HepG2 (cell line): Measurements from ENCODE around the gene ANKRD65. TPM values are rescaled to one million over a fixed set of nuclear protein-coding genes. Genes with fewer than 3 reads are reported as not detected.

Source experiments
- BRCA1 ChIP-seq: sonication (generic); formaldehyde crosslinking; IDR thresholded peaks from 2 replicates; pipeline ENCODE4 v1.4.0; 2020; ENCODE audit warnings: missing genetic modification reagents
- ELK4 ChIP-seq: sonication (generic); formaldehyde crosslinking; IDR thresholded peaks from 2 replicates; pipeline ENCODE4 v1.9.0; 2021; ENCODE audit warnings: missing genetic modification reagents, borderline replicate concordance
- KIAA2018 ChIP-seq: sonication (generic); formaldehyde crosslinking; IDR thresholded peaks from 2 replicates; pipeline ENCODE4 v1.5.0; 2020; ENCODE audit warnings: mild to moderate bottlenecking, missing genetic modification reagents, borderline replicate concordance
- MATR3 ChIP-seq: sonication (generic); formaldehyde crosslinking; IDR thresholded peaks from 2 replicates; pipeline ENCODE4 v1.4.0; 2020; ENCODE audit warnings: missing genetic modification reagents
- MZF1 ChIP-seq: sonication (generic); formaldehyde crosslinking; IDR thresholded peaks from 2 replicates; pipeline ENCODE4 v1.8.1; 2023; ENCODE audit warnings: mild to moderate bottlenecking, missing genetic modification reagents, borderline replicate concordance
- RXRA ChIP-seq: sonication (generic); formaldehyde crosslinking; IDR thresholded peaks from 2 replicates; pipeline ENCODE4 v1.5.1; 2020; ENCODE audit warnings: missing genetic modification reagents
- SCMH1 ChIP-seq: sonication (generic); formaldehyde crosslinking; IDR thresholded peaks from 2 replicates; pipeline ENCODE4 v1.9.0; 2021; ENCODE audit warnings: missing genetic modification reagents, mild to moderate bottlenecking, borderline replicate concordance
- ZNF251 ChIP-seq: sonication (generic); formaldehyde crosslinking; IDR thresholded peaks from 2 replicates; pipeline ENCODE4 v1.9.0; 2021; ENCODE audit warnings: mild to moderate bottlenecking, missing genetic modification reagents
- ZNF383 ChIP-seq: sonication (generic); formaldehyde crosslinking; IDR thresholded peaks from 2 replicates; pipeline ENCODE4 v1.4.0; 2020; ENCODE audit warnings: missing genetic modification reagents, mild to moderate bottlenecking, borderline replicate concordance
- ZNF550 ChIP-seq: sonication (generic); formaldehyde crosslinking; IDR thresholded peaks from 2 replicates; pipeline ENCODE4 v1.4.0; 2020; ENCODE audit warnings: mild to moderate bottlenecking, missing genetic modification reagents, borderline replicate concordance
- ZNF569 ChIP-seq: sonication (generic); formaldehyde crosslinking; IDR thresholded peaks from 2 replicates; pipeline ENCODE4 v1.5.0; 2020; ENCODE audit warnings: mild to moderate bottlenecking, missing genetic modification reagents, moderate library complexity, borderline replicate concordance
- ZNF737 ChIP-seq: sonication (generic); formaldehyde crosslinking; IDR thresholded peaks from 2 replicates; pipeline ENCODE4 v1.5.0; 2020; ENCODE audit warnings: missing genetic modification reagents, mild to moderate bottlenecking, borderline replicate concordance
- ZNF766 ChIP-seq: sonication (generic); formaldehyde crosslinking; IDR thresholded peaks from 2 replicates; pipeline ENCODE4 v1.5.0; 2020; ENCODE audit warnings: missing genetic modification reagents, borderline replicate concordance
- ZNF768 ChIP-seq: sonication (generic); formaldehyde crosslinking; IDR thresholded peaks from 2 replicates; pipeline ENCODE4 v1.4.0; 2020; ENCODE audit warnings: missing genetic modification reagents
- ZNF788 ChIP-seq: sonication (generic); formaldehyde crosslinking; IDR thresholded peaks from 2 replicates; pipeline ENCODE4 v1.5.0; 2020; ENCODE audit warnings: mild to moderate bottlenecking, missing genetic modification reagents, borderline replicate concordance
- polyA plus RNA-seq, 8 experiments: library from polyadenylated mRNA; depleted of rRNA in 3 of 8; stranded (reverse) in 7 of 8; unstranded in 1 of 8; fragments of >200 nt; fragmentation: Illumina TruSeq in 4 of 8; extraction: Trizol in 4 of 8; gene quantifications; 2 replicates each; pipeline versions ENCODE4 v1.2.1 to v1.2.3, GENCODE V29; 2011 to 2016; ENCODE audit warnings: low read depth in 4 of 8, missing spikeins in 1 of 8, mixed read lengths in 1 of 8; ENCODE audit not compliant: insufficient read depth in 1 of 8
- total RNA-seq, 5 experiments: library from RNA; depleted of rRNA; stranded (reverse); fragments of >200 nt; fragmentation: Illumina TruSeq; extraction: Trizol; gene quantifications; 2 replicates each; pipeline ENCODE4 v1.2.3, GENCODE V29; 2016; ENCODE audit warnings: low read depth in 1 of 5

ANKRD65 gene
- total and polyA plus RNA-seq, 2 of the 13 experiments (the other 11 are each of a cell fraction or from before 2014, with no cell fraction given): 12.1 to 30.1 TPM

GRCh38 chr1:1399872-1400575 lies 21.1 kb downstream of the ANKRD65 start (continued):
- TF ChIP-seq KIAA2018 (CRISPR knock-in tag): no peak
- no peak; the same call in 1 of the 2 replicates for TF ChIP-seq RXRA
- no peak for TF ChIP-seq MZF1 (CRISPR knock-in tag)
- TF ChIP-seq ZNF251: no peak
- no peak for TF ChIP-seq ZNF766
- no peak for TF ChIP-seq MATR3 (CRISPR knock-in tag)
- TF ChIP-seq ZNF550 (CRISPR knock-in tag): peak; percentile 88; the same call in 1 of the 2 replicates
- TF ChIP-seq BRCA1 (CRISPR knock-in tag): no peak
- TF ChIP-seq ZNF788 (CRISPR knock-in tag): no peak
- TF ChIP-seq ZNF569 (CRISPR knock-in tag): no peak
- TF ChIP-seq ZNF768 (CRISPR knock-in tag): no peak
- peak; percentile 36; the same call in 1 of the 2 replicates for TF ChIP-seq ZNF737 (CRISPR knock-in tag)
- TF ChIP-seq ZNF383 (CRISPR knock-in tag): 0 out of 2 replicates have a peak, but pooled peaks have one; percentile 36
- TF ChIP-seq ELK4 (CRISPR knock-in tag): no peak
- no peak for TF ChIP-seq SCMH1
